SK-N-SH treated with all-trans-retinoic acid at 6 μM for 48 hours (cell line): ENCODE results near the gene MPPED2.

Experiments used
- ATAC-seq: fragments of 200-7000 bp; cut with Tn5 transposase; 3 replicates; pipeline ENCODE4 v1.9.1; 2020; ENCODE audit warnings: mild to moderate bottlenecking, moderate library complexity
- ARNTL ChIP-seq: fragments of 450-650 bp; formaldehyde crosslinking; IDR thresholded peaks from 2 replicates; pipeline ENCODE4 v1.5.0; 2020; ENCODE audit warnings: low read depth, mild to moderate bottlenecking, moderate library complexity, borderline replicate concordance
- BACH2 ChIP-seq: fragments of 250-450 bp; sonication (Bioruptor Pico); IDR thresholded peaks from 2 replicates; pipeline ENCODE4 v1.9.0; 2021; ENCODE audit warnings: mild to moderate bottlenecking, borderline replicate concordance
- CSDC2 ChIP-seq: fragments of 250-450 bp; sonication (Bioruptor Pico); IDR thresholded peaks from 2 replicates; pipeline ENCODE4 v1.5.0; 2020; ENCODE audit warnings: mild to moderate bottlenecking, moderate library complexity
- ESRRG ChIP-seq: fragments of 250-450 bp; sonication (Bioruptor Pico); IDR thresholded peaks from 2 replicates; pipeline ENCODE4 v1.6.1; 2021; ENCODE audit warnings: mild to moderate bottlenecking
- GLIS3 ChIP-seq: fragments of 250-450 bp; sonication (Bioruptor Pico); IDR thresholded peaks from 2 replicates; pipeline ENCODE4 v1.5.0; 2020; ENCODE audit warnings: mild to moderate bottlenecking, moderate library complexity
- ISL1 ChIP-seq: fragments of 250-450 bp; sonication (Bioruptor Pico); IDR thresholded peaks from 2 replicates; pipeline ENCODE4 v2.1.2; 2022; ENCODE audit warnings: mild to moderate bottlenecking, moderate library complexity
- OSR1 ChIP-seq: fragments of 250-450 bp; sonication (Bioruptor Pico); IDR thresholded peaks from 2 replicates; pipeline ENCODE4 v1.8.0; 2022; ENCODE audit warnings: moderate library complexity, mild to moderate bottlenecking, inconsistent platforms
- PPARA ChIP-seq: fragments of 250-450 bp; sonication (Bioruptor Pico); IDR thresholded peaks from 2 replicates; pipeline ENCODE4 v1.5.0; 2020; ENCODE audit warnings: mild to moderate bottlenecking, borderline replicate concordance
- RARB ChIP-seq: fragments of 250-450 bp; sonication (Bioruptor Pico); IDR thresholded peaks from 2 replicates; pipeline ENCODE4 v1.8.0; 2021; ENCODE audit warnings: mild to moderate bottlenecking, moderate library complexity
- SNAI2 ChIP-seq: fragments of 250-450 bp; sonication (Bioruptor Pico); IDR thresholded peaks from 2 replicates; pipeline ENCODE4 v1.5.0; 2020; ENCODE audit warnings: mild to moderate bottlenecking, moderate library complexity
- TCF4 ChIP-seq: fragments of 250-450 bp; sonication (Bioruptor Pico); IDR thresholded peaks from 2 replicates; pipeline ENCODE4 v1.8.0; 2021; ENCODE audit warnings: mild to moderate bottlenecking, moderate library complexity, borderline replicate concordance
- TOX ChIP-seq: fragments of 250-450 bp; sonication (Bioruptor Pico); IDR thresholded peaks from 2 replicates; pipeline ENCODE4 v1.8.0; 2021; ENCODE audit warnings: mild to moderate bottlenecking, moderate library complexity, borderline replicate concordance
- ZC3H10 ChIP-seq: fragments of 250-450 bp; sonication (Bioruptor Pico); IDR thresholded peaks from 2 replicates; pipeline ENCODE4 v1.5.1; 2021; ENCODE audit warnings: mild to moderate bottlenecking, moderate library complexity
- ZFP3 ChIP-seq: fragments of 250-450 bp; sonication (Bioruptor Pico); IDR thresholded peaks from 2 replicates; pipeline ENCODE4 v1.5.0; 2020; ENCODE audit warnings: mild to moderate bottlenecking, moderate library complexity
- ZFP30 ChIP-seq: fragments of 450-650 bp; formaldehyde crosslinking; IDR thresholded peaks from 2 replicates; pipeline ENCODE4 v1.5.0; 2022; ENCODE audit warnings: mild to moderate bottlenecking, moderate library complexity
- ZNF565 ChIP-seq: fragments of 450-650 bp; formaldehyde crosslinking; conservative IDR thresholded peaks from 2 replicates; pipeline ENCODE4 v1.5.0; 2020; ENCODE audit warnings: low read depth, mild to moderate bottlenecking, moderate library complexity
- ZNF70 ChIP-seq: fragments of 450-650 bp; formaldehyde crosslinking; IDR thresholded peaks from 2 replicates; pipeline ENCODE4 v1.5.0; 2020; ENCODE audit warnings: mild to moderate bottlenecking, moderate library complexity
- ZNF8 ChIP-seq: fragments of 450-650 bp; formaldehyde crosslinking; IDR thresholded peaks from 2 replicates; pipeline ENCODE4 v1.5.0; 2020; ENCODE audit warnings: mild to moderate bottlenecking, moderate library complexity
- TF ChIP-seq, protein P1 (sequence below): fragments of 250-450 bp; sonication (Bioruptor Pico); IDR thresholded peaks from 2 replicates; pipeline ENCODE4 v1.5.0; 2020; ENCODE audit warnings: mild to moderate bottlenecking, moderate library complexity
- TF ChIP-seq, protein P2 (sequence below): fragments of 250-450 bp; sonication (Bioruptor Pico); IDR thresholded peaks from 2 replicates; pipeline ENCODE4 v1.8.0; 2021; ENCODE audit warnings: low read depth, mild to moderate bottlenecking, moderate library complexity, borderline replicate concordance
- TF ChIP-seq, protein P3 (sequence below): fragments of 250-450 bp; sonication (Bioruptor Pico); IDR thresholded peaks from 2 replicates; pipeline ENCODE4 v1.8.0; 2020; ENCODE audit warnings: mild to moderate bottlenecking, moderate library complexity, borderline replicate concordance

Gene MPPED2

DNA sequence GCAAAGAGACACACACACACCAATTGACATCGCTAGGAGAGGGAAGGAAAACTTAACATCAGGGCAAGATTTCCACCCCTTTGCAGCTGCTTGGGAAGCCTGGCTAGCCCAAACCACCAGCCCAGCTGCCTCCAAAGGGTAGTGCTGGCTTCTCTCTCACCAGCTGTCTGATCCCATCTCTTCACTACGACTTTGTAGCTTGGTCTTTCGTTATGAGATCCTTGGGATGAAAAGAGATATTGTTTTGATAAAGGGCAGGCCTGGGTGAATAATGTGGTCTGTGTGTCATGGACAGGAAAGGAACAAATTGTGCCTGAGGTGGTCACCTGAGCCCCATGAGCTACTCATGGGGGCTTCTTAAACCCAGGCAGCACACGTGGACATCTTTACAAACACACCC is 161.3 kb downstream of the MPPED2 start:
- ATAC-seq, result no peak
- TF ChIP-seq GLIS3 (CRISPR knock-in tag) (no peak), ZNF70 (CRISPR knock-in tag) (no peak), ESRRG (no peak), ZC3H10 (no peak), CSDC2 (CRISPR knock-in tag) (no peak), ZNF8 (no peak), ARNTL (no peak), ZFP3 (CRISPR knock-in tag) (no peak), TCF4 (CRISPR knock-in tag) (no peak), RARB (CRISPR knock-in tag) (no peak), BACH2 (CRISPR knock-in tag) (no peak), PPARA (CRISPR knock-in tag) (no peak)
- TF ChIP-seq, protein P1, sequence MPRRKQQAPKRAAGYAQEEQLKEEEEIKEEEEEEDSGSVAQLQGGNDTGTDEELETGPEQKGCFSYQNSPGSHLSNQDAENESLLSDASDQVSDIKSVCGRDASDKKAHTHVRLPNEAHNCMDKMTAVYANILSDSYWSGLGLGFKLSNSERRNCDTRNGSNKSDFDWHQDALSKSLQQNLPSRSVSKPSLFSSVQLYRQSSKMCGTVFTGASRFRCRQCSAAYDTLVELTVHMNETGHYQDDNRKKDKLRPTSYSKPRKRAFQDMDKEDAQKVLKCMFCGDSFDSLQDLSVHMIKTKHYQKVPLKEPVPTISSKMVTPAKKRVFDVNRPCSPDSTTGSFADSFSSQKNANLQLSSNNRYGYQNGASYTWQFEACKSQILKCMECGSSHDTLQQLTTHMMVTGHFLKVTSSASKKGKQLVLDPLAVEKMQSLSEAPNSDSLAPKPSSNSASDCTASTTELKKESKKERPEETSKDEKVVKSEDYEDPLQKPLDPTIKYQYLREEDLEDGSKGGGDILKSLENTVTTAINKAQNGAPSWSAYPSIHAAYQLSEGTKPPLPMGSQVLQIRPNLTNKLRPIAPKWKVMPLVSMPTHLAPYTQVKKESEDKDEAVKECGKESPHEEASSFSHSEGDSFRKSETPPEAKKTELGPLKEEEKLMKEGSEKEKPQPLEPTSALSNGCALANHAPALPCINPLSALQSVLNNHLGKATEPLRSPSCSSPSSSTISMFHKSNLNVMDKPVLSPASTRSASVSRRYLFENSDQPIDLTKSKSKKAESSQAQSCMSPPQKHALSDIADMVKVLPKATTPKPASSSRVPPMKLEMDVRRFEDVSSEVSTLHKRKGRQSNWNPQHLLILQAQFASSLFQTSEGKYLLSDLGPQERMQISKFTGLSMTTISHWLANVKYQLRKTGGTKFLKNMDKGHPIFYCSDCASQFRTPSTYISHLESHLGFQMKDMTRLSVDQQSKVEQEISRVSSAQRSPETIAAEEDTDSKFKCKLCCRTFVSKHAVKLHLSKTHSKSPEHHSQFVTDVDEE (CRISPR knock-in tag), result no peak
- TF ChIP-seq, protein P2, sequence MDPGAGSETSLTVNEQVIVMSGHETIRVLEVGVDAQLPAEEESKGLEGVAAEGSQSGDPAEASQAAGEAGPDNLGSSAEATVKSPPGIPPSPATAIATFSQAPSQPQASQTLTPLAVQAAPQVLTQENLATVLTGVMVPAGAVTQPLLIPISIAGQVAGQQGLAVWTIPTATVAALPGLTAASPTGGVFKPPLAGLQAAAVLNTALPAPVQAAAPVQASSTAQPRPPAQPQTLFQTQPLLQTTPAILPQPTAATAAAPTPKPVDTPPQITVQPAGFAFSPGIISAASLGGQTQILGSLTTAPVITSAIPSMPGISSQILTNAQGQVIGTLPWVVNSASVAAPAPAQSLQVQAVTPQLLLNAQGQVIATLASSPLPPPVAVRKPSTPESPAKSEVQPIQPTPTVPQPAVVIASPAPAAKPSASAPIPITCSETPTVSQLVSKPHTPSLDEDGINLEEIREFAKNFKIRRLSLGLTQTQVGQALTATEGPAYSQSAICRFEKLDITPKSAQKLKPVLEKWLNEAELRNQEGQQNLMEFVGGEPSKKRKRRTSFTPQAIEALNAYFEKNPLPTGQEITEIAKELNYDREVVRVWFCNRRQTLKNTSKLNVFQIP (CRISPR knock-in tag), result no peak
- TF ChIP-seq, protein P3, sequence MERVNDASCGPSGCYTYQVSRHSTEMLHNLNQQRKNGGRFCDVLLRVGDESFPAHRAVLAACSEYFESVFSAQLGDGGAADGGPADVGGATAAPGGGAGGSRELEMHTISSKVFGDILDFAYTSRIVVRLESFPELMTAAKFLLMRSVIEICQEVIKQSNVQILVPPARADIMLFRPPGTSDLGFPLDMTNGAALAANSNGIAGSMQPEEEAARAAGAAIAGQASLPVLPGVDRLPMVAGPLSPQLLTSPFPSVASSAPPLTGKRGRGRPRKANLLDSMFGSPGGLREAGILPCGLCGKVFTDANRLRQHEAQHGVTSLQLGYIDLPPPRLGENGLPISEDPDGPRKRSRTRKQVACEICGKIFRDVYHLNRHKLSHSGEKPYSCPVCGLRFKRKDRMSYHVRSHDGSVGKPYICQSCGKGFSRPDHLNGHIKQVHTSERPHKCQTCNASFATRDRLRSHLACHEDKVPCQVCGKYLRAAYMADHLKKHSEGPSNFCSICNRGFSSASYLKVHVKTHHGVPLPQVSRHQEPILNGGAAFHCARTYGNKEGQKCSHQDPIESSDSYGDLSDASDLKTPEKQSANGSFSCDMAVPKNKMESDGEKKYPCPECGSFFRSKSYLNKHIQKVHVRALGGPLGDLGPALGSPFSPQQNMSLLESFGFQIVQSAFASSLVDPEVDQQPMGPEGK, result no peak

DNA sequence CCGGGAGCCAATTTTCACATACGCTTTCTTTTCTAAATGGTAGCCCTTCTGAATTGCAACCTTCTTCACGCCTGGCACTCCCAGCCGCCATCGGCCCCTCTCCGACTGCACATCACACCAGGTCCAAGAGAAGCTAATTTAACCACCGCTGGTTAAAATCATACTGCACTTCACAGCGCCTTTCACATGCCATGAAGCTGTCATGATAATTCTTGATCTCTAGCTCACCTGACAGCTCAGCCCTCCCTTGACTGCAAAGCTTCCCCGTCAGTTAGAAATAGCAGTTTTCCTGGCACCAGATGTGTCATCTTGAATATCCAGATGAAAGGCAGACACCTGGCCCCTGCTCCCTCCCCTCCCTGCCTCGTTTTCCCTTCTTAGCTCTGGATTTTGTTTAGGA is 161.8 kb downstream of the MPPED2 start:
- ATAC-seq, result no peak
- TF ChIP-seq ZNF565 (no peak), ESRRG (no peak), CSDC2 (CRISPR knock-in tag) (no peak), ARNTL (no peak), TCF4 (CRISPR knock-in tag) (no peak), PPARA (CRISPR knock-in tag) (no peak), ZNF70 (CRISPR knock-in tag) (no peak), ZC3H10 (no peak), GLIS3 (CRISPR knock-in tag) (no peak)
- TF ChIP-seq, protein P2 (CRISPR knock-in tag), result no peak
- TF ChIP-seq, protein P3, result no peak

DNA sequence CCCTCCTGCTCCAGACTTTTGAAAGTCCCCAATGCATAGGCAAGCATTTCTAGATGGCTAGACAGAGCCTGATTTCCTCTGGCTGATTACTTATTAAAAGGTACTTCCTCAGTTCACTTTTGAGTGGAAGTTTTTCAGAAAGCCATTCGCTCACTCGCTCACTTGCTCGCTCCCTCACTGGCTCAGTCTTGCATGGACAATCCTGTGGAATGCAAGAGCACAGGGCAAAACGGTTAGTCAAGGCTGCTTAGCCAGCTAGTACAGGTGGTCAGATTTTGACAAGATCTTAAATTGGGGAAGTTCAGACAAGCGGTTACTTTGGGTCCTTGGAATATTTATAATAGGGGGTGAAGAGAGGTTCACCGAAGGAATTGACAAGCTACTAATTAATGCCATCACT is 162.3 kb downstream of the MPPED2 start:
- ATAC-seq, result no peak
- TF ChIP-seq CSDC2 (CRISPR knock-in tag) (no peak), RARB (CRISPR knock-in tag) (no peak), ZFP30 (CRISPR knock-in tag) (no peak), ZNF70 (CRISPR knock-in tag) (no peak), ZNF565 (no peak), ARNTL (no peak), ISL1 (CRISPR knock-in tag) (no peak), BACH2 (CRISPR knock-in tag) (no peak), SNAI2 (CRISPR knock-in tag) (no peak), ZNF8 (no peak), GLIS3 (CRISPR knock-in tag) (no peak), OSR1 (CRISPR knock-in tag) (no peak), TOX (CRISPR knock-in tag) (no peak)
- TF ChIP-seq, protein P1 (CRISPR knock-in tag), result no peak
